ENCODE results near the gene ZNF653. TPM values are rescaled to one million over a fixed set of nuclear protein-coding genes. Genes with fewer than 3 reads are reported as not detected.

The ZNF653 gene
- total RNA-seq, 1 donor from 2014 or later = 12.5 TPM

- Histone ChIP-seq H3K4me1 (peaks cover 37% of the 10 kb centered on the region), H3K27ac (no peak overlapping the region), H3K27me3 (no peaks in the 10 kb centered on the region), H3K9me3 (no peaks in the 10 kb centered on the region), H3K36me3 (peaks cover 0 to 7% of the 10 kb centered on the region in 2 donors), H3K4me3 (peak overlapping the region; percentile 23 to 28)
- TF ChIP-seq POLR2AphosphoS5 (IDR thresholded peaks at IDR 0.05; ENCODE audit: insufficient read depth in 1 of 2, low read depth in 1 of 2) (peak in 1 of 2 donors; percentile 42), POLR2A (IDR thresholded peaks at IDR 0.05) (no peak)
- no peak for DNase-seq (ENCODE audit: extremely low spot score in 2 of 2)
- intact Hi-C loops (cut with DNase I) = loop anchor here (10.0 kb wide), 1 partner anchor 187 kb away; the partner anchor contains the start of gene TSPAN16
Measured at GRCh38 chr19:11481534-11482383, 23.9 kb downstream of the ZNF653 start.

GRCh38 chr19:11480715-11481533, 24.7 kb downstream of the ZNF653 start, which contains the start of gene ELAVL3:
TSS of gene ELAVL3 (minus strand) at chr19:11481046. CDS start at chr19:11480608, 438 bp downstream.
- no peak for TF ChIP-seq POLR2A (IDR thresholded peaks at IDR 0.05)
- TF ChIP-seq CTCF (IDR thresholded peaks at IDR 0.05) = no peak
- TF ChIP-seq POLR2AphosphoS5 (IDR thresholded peaks at IDR 0.05; ENCODE audit: insufficient read depth in 1 of 2, low read depth in 1 of 2) = no peak
- Histone ChIP-seq H3K36me3 (peaks cover 0 to 7% of the 10 kb centered on the region in 2 donors), H3K27ac (no peak within 1 kb of the TSS), H3K27me3 (no peaks in the 10 kb centered on the region), H3K4me3 (peak within 1 kb of the TSS in 1 of 2 donors; percentile 29), H3K9me3 (no peaks in the 10 kb centered on the region), H3K4me1 (peaks cover 37% of the 10 kb centered on the region)
- intact Hi-C loops (cut with DNase I) = loop anchor here (10.0 kb wide), 1 partner anchor 186 kb away; the partner anchor contains the start of gene TSPAN16
- DNase-seq (ENCODE audit: extremely low spot score in 2 of 2) = no peak

- no peak for DNase-seq (ENCODE audit: extremely low spot score in 2 of 2)
- Histone ChIP-seq H3K27me3 (no peaks in the 10 kb centered on the region), H3K4me3 (peak overlapping the region in 1 of 2 donors; percentile 29), H3K4me1 (peaks cover 37% of the 10 kb centered on the region), H3K36me3 (peaks cover 0 to 7% of the 10 kb centered on the region in 2 donors), H3K27ac (no peak overlapping the region), H3K9me3 (no peaks in the 10 kb centered on the region)
- TF ChIP-seq CTCF (IDR thresholded peaks at IDR 0.05) (no peak), POLR2AphosphoS5 (IDR thresholded peaks at IDR 0.05; ENCODE audit: insufficient read depth in 1 of 2, low read depth in 1 of 2) (no peak), POLR2A (IDR thresholded peaks at IDR 0.05) (no peak)
- intact Hi-C loops (cut with DNase I) = loop anchor here (10.0 kb wide), 1 partner anchor 185 kb away; the partner anchor contains the start of gene TSPAN16
Measured at GRCh38 chr19:11479898-11480714, 25.5 kb downstream of the ZNF653 start.

- Histone ChIP-seq H3K27me3 (no peaks in the 10 kb centered on the region), H3K4me3 (peak overlapping the region in 1 of 2 donors; percentile 29), H3K4me1 (peaks cover 37% of the 10 kb centered on the region), H3K9me3 (no peaks in the 10 kb centered on the region), H3K27ac (no peak overlapping the region), H3K36me3 (peaks cover 0 to 7% of the 10 kb centered on the region in 2 donors)
- intact Hi-C loops (cut with DNase I) = no loop called here
- no peak for DNase-seq (ENCODE audit: extremely low spot score in 2 of 2)
- no peak for TF ChIP-seq CTCF (IDR thresholded peaks at IDR 0.05)
- TF ChIP-seq POLR2AphosphoS5 (IDR thresholded peaks at IDR 0.05; ENCODE audit: insufficient read depth in 1 of 2, low read depth in 1 of 2) = no peak
- TF ChIP-seq POLR2A (IDR thresholded peaks at IDR 0.05) = no peak
Measured at GRCh38 chr19:11479090-11479897, 26.3 kb downstream of the ZNF653 start.
